RWPE2 (cell line): Measurements from ENCODE around the gene CRACR2B.

ENCODE experiments used
- ATAC-seq: fragments of 200-7000 bp; cut with Tn5 transposase; 3 replicates; pipeline ENCODE4 v1.9.1; 2021; ENCODE audit warnings: low read depth
- DNase-seq: peaks from one replicate; pipeline ENCODE4 v3.0.0-alpha.2; 2020; ENCODE audit warnings: low spot score
- H3K27ac ChIP-seq: fragments of 450-650 bp; 2 replicates; pipeline ENCODE4 v1.5.1; 2017; ENCODE audit warnings: mild to moderate bottlenecking; ENCODE audit not compliant: poor library complexity, severe bottlenecking
- H3K27me3 ChIP-seq: fragments of 250-450 bp; sonication (Bioruptor Pico); 2 replicates; pipeline ENCODE4 v1.5.1; 2021; ENCODE audit warnings: mild to moderate bottlenecking, moderate library complexity; ENCODE audit not compliant: insufficient read depth, poor library complexity, severe bottlenecking
- H3K36me3 ChIP-seq: fragments of 250-450 bp; sonication (Bioruptor Pico); 2 replicates; pipeline ENCODE4 v1.5.1; 2020; ENCODE audit warnings: low read depth, mild to moderate bottlenecking, moderate library complexity
- H3K4me1 ChIP-seq: fragments of 250-450 bp; sonication (Bioruptor Pico); 2 replicates; pipeline ENCODE4 v1.5.1; 2021; ENCODE audit warnings: mild to moderate bottlenecking, moderate library complexity; ENCODE audit not compliant: insufficient read depth, poor library complexity, severe bottlenecking
- H3K4me3 ChIP-seq: fragments of 250-450 bp; sonication (Bioruptor Pico); 2 replicates; pipeline ENCODE4 v1.5.1; 2021; ENCODE audit warnings: mild to moderate bottlenecking, moderate library complexity; ENCODE audit not compliant: severe bottlenecking
- H3K9me3 ChIP-seq: fragments of 250-450 bp; sonication (Bioruptor Pico); 2 replicates; pipeline ENCODE4 v1.5.1; 2021; ENCODE audit warnings: mild to moderate bottlenecking, moderate library complexity; ENCODE audit not compliant: severe bottlenecking
- TF ChIP-seq, protein P1 (sequence below): fragments of 450-650 bp; IDR thresholded peaks from one replicate; pipeline ENCODE4 v1.5.1; 2017; ENCODE audit warnings: mild to moderate bottlenecking, moderate library complexity; ENCODE audit not compliant: poor library complexity, severe bottlenecking

CRACR2B gene

DNA sequence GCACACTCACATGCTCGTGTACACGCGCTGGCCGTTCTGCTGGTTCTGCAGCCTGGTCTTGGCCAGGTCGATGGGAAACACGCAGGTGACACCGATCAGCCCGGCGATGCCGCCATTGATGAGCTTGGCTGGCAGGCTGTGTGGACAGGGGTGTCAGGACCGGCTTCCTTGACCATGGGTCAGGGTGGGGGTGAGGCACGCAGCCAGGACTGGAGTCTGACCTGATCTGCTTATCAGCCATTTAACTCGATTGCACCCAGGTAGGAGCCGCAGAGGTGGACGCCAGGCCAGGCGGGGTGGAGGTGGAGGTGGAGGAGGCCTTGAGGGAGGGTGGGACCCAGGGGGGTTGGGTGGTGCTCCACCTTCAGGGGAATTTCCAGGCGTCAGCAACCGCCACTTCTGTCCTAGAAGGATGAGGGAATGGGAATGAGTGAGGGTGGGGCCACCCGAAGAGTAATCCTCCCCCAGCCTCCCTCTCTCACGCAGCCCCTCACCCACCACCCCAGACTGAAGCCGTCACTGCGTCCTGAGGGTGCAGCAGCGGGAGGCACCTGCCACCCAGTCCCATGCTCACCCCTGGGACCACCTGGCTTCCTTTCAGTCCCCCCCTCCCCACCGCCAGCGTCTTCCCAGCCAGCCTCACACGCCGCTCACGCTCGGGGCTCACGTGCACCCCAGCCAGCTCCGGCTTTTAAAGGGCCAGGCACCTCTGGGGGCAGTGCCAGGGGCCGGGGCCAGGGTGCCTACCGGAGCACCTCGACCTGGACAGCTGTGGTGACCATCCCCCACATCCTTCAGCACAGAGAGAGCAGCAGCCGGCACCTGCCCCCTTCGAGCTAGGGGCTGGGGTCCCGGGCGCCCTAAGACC is 32.7 kb upstream of the CRACR2B start:
- no peaks in the 10 kb centered on the region for H3K27me3 ChIP-seq
- DNase-seq, result no peak
- H3K4me3 ChIP-seq, result peak overlapping the region; percentile 69
- H3K9me3 ChIP-seq, result no peaks in the 10 kb centered on the region
- ATAC-seq, result peak; percentile 6; the same call in 1 of the 3 replicates
- H3K4me1 ChIP-seq, result peaks cover 2% of the 10 kb centered on the region
- peak overlapping the region; percentile 70 for H3K27ac ChIP-seq
- TF ChIP-seq, protein P1, sequence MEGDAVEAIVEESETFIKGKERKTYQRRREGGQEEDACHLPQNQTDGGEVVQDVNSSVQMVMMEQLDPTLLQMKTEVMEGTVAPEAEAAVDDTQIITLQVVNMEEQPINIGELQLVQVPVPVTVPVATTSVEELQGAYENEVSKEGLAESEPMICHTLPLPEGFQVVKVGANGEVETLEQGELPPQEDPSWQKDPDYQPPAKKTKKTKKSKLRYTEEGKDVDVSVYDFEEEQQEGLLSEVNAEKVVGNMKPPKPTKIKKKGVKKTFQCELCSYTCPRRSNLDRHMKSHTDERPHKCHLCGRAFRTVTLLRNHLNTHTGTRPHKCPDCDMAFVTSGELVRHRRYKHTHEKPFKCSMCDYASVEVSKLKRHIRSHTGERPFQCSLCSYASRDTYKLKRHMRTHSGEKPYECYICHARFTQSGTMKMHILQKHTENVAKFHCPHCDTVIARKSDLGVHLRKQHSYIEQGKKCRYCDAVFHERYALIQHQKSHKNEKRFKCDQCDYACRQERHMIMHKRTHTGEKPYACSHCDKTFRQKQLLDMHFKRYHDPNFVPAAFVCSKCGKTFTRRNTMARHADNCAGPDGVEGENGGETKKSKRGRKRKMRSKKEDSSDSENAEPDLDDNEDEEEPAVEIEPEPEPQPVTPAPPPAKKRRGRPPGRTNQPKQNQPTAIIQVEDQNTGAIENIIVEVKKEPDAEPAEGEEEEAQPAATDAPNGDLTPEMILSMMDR, result no peak
- H3K36me3 ChIP-seq, result peaks cover 7% of the 10 kb centered on the region; the same call in 1 of the 2 replicates

DNA sequence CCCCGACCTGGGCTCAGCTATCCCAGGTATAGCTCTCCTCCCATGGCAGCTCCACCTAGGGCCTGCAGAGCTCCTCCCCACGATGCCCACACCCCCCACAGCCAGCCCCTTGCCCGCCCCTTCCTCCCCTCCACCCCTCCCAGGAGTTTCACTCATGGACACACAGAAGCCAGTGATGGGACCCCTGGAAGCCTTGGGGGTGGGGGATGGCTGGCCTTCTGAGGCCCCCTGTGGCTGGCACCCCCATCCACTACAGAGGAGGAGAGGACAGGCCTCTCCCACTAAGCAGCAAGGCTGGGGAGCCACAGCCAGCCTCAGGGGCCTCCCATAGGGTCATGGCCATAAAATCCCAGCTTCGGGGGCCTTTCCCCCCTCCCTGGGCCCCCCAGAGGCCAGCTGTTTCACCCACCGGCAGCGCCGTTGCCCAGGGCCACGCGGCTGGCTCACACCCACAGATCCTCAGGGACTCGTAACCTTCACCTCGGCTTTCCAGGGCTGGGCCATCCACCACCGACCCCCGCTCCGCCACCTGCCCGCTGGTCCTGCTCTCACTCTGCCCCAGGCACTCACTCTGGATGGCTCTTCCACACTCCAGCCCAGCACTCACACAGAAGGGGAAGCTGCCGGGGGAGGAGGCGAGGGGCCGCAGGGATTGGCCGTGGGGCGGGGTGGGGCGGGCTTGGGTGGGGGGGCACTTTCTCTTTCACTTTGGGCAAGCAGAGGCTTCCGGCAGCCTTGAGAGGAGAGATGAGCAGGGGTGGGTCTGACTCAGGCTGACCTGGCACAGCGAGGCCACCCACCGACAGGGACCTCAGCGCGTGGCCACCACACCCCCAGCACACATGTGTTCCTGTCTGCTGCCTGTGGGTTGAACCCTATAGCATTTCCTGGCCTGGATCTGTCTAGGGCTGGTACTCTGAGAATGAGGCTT is 31.8 kb upstream of the CRACR2B start:
- Histone ChIP-seq H3K36me3 (peaks cover 7% of the 10 kb centered on the region; the same call in 1 of the 2 replicates), H3K4me3 (peak overlapping the region; percentile 69), H3K4me1 (peaks cover 2% of the 10 kb centered on the region), H3K9me3 (no peaks in the 10 kb centered on the region), H3K27me3 (no peaks in the 10 kb centered on the region), H3K27ac (peak overlapping the region; percentile 70)
- TF ChIP-seq, protein P1, result no peak
- ATAC-seq, result peak; percentile 52
- DNase-seq, result no peak

DNA sequence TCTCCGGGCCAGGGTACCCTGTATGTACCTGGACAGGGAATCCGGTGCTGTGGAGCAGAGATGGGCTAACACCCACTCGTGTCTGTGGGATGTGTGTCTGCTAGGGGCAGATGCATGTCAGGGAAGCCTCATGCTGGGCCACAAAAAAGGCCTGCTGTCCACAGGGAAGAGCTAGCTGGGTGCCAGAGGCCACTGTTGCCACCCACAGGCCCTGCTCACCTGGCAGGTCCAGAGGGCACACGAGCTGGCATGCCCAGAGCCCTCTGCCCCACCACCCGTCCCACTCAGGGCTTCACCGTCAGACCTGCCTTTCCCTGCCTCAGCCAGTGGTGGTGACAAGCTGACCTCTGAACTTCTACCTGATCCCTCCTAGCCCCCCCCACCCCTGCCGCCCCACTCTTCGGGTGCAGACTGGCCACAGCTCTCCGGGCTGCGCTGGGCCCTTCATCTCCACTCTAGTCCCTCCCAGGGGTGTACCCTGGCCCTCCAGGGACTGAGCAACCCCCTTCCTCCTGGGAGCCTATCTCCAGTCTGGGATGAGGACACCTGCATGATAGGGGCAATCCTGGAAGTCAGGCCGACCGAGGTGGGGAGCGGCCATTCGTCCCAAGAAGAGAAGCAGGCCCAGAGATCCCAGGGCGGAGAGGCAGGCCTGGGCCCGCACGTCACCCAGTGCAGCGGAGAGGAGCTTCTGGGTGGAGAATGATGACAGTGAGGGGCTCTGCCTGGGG is 31.0 kb upstream of the CRACR2B start:
- TF ChIP-seq, protein P1, result no peak
- H3K27ac ChIP-seq, result peak overlapping the region; percentile 70
- H3K4me3 ChIP-seq, result peak overlapping the region; percentile 69
- no peaks in the 10 kb centered on the region for H3K9me3 ChIP-seq
- peaks cover 10% of the 10 kb centered on the region; the same call in 1 of the 2 replicates for H3K36me3 ChIP-seq
- ATAC-seq (no peak), DNase-seq (no peak)
- peaks cover 2% of the 10 kb centered on the region for H3K4me1 ChIP-seq
- H3K27me3 ChIP-seq, result no peaks in the 10 kb centered on the region

DNA sequence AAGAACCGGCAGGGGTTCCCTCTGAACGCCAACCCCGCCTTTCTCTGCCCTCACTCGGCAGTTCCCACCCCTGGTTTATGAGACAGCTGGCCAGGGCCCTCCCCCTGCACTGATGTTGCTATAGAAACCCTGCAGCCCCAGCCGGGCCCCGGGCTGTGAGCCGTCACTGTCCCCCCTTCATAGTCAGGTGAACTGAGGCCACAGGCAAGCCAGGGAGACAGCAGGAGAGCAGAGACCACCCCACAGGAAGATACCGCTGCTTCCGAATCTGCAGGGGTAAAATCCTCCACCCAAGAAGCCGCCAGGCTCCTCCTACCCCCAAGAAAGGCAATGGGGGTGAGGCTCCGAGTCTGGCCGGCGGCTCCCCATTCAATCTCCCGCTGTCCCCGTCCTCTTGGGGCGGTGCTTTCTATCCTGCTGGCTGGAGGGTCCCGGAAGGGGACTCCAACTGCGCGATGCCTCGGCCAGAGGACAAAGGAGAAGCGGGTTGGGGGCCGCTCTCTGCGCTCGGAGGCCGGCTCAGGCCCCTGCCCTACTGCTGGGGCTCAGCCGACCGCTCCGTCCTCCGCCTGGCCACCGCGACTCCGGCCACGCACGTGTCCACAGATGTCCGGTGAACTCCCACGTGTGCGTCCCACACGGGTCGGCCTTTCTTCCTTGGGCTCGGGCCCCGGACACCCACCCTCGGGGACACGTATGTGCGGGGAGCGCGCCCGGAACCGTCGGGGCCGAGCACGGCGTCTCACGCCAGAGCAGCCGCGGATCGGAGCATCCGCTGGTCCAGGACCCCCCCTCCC is 30.2 kb upstream of the CRACR2B start:
- Histone ChIP-seq H3K4me3 (peak overlapping the region; percentile 69), H3K27ac (peak overlapping the region; percentile 70), H3K4me1 (peaks cover 2% of the 10 kb centered on the region), H3K36me3 (peaks cover 18% of the 10 kb centered on the region), H3K27me3 (no peaks in the 10 kb centered on the region), H3K9me3 (no peaks in the 10 kb centered on the region)
- DNase-seq (no peak), ATAC-seq (peak; percentile 35)
- TF ChIP-seq, protein P1, result no peak
